ENCODE results near the gene JAG1.
A peak's percentile ranks its signal among the peaks of the same experiment; 100 is the strongest.

JAG1 gene

DNA sequence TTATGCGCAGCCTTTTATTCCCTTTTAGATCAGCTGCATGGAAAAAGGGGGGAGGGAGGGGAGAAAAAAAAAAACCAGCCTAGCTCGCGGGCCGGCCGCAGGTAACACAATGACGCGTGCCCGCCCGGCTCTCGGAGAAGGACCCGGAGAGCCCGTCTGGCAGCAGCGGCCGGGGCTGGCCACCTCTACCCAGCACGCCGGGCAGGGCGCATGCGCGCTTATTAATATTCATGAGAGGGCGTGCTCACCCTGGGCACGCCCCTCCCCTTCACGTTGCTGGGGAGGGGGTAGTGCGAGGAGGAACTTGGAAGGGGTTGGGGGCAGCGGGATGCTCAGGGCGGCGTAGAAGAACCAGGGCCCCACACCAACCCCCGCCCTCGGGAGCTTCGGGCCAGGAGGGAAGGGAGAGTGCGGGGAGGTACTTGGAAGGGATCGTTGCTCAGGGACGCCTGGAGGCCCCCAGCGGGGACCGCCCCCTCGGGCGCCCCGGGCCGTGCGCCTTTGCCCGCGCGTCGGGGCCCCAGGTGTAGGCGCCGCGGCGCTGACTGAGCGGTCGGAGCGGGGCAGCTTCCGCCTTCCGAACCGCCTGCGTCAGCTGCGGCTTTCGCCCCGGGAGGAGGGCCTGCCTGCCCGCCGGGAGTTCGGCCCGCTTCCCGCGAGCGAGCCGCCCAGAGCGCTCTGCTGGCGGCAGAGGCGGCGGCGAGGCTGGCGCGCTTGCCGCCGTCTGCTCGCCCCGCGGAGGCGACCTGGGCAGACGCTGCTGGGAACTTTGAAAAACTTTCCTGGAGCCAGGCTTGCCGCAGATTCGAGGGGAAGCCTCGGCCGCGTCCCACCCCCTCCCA is at the start of gene JAG1:
JAG1 (minus strand) TSS at position 158 of the 842 bp plus-strand sequence. CDS start 469 bp downstream, outside the sequence.
- peak; percentile 97 for DNase-seq (ENCODE audit: low read depth)

DNA sequence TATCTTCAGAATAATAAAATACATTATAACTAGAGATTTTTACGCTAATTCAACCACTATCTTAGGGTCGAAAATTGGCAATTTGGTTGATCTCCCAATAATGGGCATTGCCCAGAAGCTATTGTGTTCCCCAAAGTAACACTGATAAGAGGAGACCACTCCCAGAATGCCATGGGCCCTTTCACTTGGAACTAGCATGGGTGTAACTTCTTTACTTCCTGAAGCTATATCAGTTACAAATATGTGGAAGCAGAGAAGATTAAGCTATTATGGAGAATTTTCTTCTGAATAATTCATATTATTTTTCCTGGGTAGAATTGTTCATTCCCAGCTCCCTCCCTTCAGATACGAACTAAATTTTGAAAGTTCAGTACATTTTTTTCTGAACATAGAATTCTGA is 48.2 kb upstream of the JAG1 start:
- no peak for DNase-seq (ENCODE audit: low read depth)

DNA sequence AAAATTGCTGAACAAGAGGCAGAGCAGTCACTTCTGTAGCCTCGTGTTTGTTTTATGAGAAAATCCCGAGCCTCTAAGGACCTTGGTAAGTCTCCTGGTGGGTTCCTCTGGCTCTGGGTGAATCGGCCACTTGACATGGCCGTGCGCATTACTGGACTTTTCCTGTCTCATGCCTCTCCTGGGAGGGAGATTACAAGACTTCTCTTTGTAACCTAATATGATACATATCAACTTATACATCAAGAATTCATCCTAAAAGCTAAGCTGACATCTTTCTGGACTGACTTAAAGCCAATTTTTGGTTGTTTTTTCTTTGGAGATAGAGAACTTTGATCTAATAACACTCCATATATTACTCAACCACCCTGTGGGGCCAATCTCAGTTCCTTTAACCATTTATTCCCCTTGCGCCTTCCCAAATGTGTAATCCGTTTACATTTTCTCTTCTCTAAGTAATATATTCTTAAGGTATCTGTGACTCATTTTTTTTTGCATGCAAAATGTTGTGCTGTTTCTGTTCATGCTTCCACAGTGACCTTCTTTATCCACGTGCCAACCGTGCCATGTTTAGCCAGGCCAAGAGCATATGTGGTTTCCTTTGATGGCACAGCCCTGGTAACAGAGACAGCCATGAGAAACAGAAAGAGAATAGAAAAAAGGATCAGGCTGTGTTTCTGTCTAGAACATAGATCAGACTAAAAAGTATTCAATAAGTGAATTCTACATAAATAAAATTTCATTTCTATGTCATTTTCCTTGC is 47.5 kb upstream of the JAG1 start:
- DNase-seq (ENCODE audit: low read depth) = no peak

DNA sequence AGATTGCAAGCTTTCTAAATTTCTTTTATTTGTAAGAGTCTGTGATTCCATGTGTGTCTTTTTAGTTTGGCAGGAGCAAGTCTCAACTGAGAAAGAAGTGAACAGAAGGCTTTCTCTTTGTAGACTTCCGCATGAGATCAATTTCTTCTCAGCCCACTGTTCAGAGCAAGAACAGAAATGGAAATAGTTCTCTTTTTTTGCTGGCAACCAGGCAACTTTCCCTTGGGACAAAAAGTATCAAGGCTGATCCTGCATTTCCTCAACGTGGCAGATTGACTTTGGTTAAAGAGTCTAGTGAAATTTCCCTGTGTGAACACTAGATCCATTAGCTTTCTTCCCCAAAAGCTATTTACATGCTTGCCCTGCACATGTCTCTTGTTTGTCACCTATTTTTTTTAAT is 46.8 kb upstream of the JAG1 start:
- DNase-seq (ENCODE audit: low read depth) = no peak

DNA sequence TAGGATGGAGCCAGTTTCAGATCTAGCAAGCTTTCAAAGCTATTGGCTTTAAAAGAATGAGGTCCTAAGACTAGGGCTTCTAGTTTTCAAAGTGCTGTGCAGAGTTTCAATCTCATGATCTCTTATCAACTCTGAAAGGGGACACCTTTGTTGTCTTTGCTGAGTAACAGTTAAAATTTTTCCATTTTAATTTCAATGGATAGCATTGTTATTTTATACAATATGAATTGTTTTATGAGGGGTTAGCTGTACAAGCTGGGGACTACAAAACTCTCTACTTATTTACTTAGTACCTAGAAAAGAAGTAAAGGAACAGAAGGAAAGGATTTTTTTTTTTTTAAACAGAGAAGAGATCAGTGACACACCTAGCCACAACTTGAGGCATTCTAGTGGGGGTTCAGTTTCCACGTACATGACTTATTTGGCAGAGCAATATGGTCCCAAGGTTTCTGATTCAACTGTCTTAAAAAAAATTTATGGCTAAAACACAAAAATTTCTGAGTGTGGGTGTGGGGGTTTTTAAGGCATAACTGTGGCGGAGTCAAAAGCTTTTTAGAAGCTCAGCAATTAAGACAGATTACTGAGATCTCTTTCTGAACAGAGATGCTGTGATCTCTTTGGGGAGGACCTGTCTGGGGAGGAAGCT is 46.1 kb upstream of the JAG1 start:
- no peak for DNase-seq (ENCODE audit: low read depth)

DNA sequence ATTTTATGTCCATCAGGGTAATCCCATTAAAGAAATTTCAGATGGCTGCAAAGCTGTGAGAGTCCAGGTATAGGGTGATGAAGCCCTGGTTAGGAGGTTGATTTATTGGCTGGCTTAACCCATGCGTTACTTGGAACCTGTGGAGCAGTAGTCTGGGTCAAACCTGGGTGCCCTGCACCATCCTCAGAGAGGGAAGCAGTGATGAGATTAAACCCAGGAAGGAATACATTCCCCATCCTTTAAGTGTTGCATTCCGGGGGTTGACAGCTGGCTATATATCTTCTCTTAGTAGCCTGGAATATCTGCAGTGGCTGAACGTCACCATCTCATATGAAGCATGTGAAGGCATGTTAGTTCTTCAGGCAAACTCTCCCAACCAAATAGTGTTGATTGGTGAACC is 44.9 kb upstream of the JAG1 start:
- peak; percentile 13 for DNase-seq (ENCODE audit: low read depth)

DNA sequence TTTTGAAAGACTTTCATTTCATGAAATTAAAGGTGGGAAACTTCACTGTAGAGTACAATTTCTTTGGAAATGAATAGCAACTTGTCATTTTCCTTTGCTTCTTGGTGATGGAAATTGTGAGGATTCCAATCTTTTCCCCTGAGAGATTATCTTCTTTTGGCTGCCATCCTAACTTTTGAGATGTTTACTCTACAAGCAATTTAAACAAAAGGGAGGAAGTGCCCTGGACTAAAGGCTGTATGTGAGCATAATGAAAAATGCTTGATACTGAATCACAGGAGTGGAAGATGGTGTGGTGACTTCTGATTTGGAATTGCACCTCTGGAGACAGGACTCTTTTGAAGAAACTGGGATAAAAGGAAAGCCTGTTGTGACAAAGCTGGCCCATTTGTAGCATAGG is 43.1 kb upstream of the JAG1 start:
- peak; percentile 65 for DNase-seq (ENCODE audit: low read depth)

DNA sequence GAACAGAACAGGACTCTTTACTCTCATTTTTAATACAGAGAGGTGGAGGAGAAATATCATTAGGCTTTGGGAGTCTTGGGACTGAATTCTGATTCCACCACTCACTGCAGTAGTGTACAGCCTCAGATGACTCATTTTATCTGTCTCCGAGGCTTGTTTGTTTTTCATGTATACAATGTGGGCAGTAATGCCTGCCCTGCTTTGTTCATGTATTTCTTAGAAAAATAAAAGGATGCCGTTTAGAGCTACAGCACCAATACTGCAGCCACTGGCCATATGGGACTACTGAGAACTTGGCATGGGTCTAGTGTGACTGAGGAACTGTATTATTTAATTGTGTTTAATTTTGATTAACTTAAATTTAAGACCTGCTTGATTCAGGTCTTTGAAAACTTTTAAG is 41.2 kb upstream of the JAG1 start:
- peak; percentile 76 for DNase-seq (ENCODE audit: low read depth)

DNA sequence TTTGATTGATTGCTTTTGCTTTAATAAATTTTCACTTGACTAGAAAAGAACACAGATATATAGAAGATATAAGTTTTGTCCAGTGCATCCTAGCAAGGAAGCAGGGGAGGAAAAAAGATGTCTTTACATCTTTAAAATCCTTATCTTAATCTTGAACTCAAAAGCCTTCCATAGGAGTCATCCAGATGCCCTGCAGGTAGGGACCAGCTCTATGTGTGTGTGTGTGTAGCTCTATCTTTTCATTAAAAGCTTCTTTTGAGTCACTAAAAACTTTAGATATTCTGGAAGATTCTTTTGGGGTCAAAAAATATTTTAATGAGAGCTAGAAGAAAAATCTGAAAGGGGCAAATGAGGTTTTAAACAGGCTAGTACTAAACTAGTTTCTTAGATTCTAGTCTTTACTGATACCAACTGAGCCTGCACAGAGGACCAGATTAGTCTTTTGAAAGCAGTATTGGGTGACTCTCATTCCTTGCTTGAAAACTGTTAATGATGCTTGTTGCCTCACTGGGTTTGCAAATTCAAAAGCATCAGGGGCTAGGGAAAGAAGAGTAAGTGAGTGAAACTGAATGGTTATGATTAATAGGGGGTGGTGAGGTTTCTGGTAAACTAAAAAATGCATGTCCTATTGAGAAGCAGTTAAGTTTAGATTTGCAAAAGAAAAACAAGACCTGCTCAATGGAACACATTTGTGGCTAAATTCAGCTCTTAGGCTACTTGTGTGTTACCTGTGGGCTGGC is 40.6 kb upstream of the JAG1 start:
- peak; percentile 16 for DNase-seq (ENCODE audit: low read depth)

DNA sequence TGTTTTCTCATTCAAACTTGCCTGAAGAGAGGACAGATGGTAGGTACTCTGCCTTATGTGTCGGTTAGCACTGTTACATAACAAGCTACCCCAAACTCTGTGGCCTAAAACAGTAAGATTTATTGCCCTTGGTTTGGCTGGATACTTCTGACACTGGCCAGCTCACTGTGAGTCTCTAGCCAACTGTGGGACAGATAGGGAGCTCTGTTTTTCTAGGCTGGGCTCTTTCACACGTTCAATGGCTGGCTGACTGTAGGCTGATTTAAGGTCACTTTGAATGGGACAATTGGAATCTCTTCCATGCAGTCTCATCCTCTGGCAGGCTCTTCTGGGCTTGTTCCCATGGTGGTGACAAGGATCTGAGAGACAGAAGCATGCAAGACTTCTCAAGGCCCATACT is 39.4 kb upstream of the JAG1 start:
- DNase-seq (ENCODE audit: low read depth) = peak; percentile 46

DNA sequence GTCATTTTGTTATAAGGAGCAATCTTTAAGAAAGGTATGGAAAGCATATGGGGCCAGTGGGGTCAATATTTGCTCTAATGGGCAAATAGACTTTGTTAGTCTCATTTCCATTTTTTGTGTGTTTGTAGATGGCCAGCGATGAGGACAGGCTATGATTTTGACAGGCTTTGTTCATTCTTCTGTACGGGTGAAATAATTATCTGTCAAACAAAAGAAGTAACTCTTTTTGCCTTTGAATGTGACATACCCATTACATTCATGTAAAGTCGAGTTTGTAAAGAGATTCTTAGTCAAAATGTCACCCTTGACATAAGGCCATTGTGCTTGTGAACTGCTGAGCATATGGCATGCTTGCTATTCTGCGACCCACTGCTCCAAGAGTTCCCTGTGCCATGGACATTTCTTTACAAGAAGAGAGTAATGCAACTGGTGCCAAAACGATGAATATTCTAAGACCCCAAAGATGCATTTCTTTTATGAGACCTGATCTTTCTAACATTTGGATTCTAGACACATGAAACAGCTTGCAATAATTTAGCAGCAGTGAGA is 38.2 kb upstream of the JAG1 start:
- DNase-seq (ENCODE audit: low read depth) = no peak

DNA sequence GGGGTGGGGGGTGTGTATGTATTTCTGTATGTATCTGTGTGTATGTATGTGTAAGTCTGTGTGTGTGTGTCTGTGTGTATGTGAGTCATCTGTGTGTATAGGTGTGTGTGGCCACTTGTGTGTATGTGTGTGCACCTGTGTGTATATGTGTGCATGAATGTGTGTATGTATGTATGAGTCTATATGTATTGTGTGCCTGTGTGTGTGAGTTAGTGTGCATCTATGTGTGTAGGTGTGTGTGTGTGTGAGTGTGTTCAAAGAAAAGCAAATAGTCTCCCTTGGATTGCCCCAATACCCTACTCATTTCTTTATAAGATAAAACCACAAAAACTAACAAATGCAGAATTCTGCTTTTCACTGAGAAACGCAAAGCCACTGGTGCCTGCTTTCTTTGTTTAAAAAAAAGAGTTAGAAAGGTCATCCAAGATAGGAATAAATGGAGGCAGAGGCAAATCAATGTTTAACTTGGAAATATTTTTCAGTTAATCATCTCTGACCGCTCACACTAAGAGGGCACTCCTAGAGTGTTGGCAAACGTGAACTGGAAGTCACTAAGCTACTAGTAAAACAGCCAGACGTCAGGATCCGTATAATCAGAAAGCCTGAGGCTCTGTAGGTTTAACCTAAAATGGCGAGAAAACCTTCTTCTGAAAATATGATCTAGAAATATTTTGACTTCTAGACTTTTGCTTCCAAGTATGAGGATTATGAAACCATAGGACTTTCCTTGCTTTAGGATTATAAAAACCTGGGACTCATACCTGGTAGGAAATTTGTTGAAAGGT is 37.4 kb upstream of the JAG1 start:
- DNase-seq (ENCODE audit: low read depth) = no peak

DNA sequence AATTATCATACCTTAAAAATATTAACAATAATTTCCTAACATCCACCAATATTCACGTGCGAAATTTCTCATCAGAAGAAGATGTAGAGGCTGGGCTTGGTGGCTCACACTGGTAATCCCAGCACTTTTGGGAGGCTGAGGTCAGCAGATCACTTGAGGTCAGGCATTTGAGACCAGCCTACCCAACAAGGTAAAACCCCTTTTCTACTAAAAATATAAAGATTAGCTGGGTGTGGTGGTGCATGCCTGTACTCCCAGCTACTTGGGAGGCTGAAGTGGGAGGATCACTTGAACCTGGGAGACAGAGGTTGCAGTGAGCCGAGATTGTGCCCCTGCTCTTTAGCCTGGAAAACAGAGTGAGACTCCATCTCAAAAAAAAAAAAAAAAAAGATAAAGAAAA is 36.1 kb upstream of the JAG1 start:
- DNase-seq (ENCODE audit: low read depth) = no peak

DNA sequence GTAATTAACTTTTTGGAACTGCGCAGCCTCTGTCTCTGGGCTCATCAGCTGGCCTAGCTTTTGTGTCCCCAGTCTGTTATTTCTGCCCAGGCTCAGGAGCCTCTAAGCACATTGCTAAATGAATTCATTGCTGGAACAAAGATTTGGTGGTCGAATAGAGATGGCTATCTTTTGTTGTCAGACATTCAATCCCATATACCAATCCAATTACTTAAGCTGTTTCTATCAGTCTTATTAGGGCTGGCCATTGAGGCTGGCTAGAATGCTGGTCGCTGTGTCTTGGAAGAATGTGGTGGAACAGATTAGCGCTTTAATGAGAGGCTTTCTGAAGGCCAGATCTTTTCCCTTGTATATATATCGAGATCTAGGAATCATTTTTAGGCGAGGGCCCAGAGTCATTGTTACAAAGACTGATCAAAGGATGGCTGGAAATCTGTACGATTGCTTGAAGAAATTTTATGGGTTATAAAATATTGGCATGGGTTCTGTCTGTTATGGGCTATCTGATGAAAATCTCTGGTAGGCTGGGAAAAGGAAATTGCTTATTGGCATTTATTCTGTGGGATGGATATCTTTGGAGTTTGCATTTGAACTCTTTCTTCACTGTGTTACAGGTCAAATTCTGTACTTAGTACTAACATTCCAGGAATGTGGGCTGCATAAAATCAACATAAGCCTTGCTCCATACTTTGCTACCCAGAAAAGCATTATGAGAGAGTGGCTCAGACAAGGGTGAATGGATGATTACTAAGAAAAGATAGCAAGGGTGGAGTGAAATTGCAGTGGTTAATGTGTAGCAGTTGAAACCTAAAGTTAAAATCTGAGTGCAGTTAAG is 34.8 kb upstream of the JAG1 start:
- peak; percentile 85 for DNase-seq (ENCODE audit: low read depth)

DNA sequence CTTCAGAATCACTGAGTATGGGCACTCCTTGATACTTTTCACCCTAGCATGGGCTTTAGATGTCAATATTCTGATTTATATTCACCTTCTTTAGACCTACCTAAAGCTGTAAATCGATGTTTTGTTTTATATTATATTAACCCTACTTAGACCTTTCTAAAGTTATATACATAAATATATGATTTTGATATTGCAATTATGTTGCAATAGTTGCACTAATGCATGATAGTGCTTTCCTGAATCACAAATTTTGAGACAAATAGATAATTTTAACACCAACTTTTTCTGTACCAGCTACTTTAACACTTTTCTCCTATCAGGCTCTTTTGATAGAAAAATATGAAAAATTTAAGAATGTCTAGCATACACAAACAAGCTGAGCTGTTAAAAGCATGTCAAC is 34.0 kb upstream of the JAG1 start:
- DNase-seq (ENCODE audit: low read depth) = no peak

DNA sequence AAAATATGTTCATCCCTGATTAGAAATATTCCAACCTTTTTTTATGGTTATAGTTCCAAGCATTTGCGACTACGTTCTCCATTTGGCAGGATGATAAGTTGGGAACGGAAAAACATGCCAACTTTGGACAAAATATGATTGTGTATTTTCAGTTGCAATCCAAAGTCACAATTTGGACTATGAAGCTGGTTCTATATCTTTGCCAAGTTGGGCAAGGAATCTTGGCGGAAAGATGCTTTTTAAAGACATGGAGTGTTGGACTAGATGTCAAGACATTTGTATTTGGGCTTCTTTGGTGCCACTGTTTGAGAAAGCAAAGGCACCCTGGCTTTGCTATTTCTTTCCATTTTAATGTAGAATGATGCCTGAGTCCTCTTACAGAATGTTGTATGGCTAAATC is 33.3 kb upstream of the JAG1 start:
- DNase-seq (ENCODE audit: low read depth) = no peak

DNA sequence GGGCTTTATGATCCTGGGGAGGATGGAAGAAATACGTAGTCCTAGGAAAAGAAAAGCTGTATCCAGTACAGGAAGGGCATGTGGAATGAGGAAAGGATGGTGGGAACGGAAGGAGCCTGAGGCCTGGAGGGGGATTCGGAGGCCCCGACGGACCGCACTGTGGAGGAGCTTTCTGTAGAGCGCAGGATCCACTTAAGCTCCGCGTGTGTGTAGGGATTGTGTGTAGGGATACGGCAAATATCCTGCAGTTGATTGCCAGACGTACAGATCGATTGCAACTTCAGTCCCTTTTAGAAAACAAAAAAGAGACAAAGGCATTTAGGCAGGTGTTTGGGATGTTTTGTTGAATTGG is 32.6 kb upstream of the JAG1 start:
- no peak for DNase-seq (ENCODE audit: low read depth)

DNA sequence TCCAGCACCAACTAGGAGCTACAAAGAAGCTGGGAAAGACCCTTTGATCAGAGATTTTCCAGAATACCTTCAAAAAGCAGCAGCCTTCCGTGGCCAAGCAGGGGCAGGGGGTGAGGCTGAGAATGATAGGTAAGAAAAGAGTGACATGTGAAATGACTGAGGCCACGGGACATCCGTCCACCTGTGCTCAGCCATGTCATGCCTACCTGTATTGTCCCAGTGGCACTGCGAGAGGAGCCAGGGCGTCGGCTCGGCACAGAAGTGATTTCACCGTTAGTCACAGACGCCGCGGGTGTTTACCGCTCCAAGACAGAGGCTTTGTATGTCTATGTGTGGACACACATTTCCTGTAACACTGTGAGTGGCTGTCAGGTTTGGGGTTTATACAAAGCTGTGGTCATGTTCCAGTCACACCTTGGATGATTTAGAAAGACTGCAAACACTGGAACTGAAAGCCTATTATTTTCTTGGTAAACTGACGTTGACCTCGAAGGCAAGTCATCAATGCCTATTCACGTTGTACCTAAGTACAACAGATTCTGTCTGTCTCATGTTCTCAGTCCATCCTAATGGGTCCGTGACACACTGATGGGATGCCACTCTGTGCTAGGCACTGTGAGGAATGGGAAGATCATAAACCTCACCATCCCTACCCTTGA is 32.1 kb upstream of the JAG1 start:
- DNase-seq (ENCODE audit: low read depth) = no peak

DNA sequence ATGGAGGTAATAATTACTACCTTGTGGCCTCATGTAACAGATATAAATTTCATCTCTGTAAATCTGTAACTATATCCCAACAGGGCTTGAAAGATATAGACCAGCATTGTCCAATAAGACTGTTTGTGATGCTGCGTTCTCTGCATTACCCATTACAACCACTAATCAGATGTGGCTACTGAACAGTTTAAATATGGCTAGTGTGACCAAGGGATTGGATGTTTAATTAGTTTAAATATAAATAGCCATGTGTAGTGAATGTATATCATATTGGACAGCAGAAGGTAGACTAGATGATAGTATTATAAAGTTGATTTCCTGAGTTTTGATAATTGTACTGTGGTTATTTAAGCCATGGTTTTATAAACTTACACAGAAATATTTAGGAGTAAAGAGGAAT is 27.8 kb upstream of the JAG1 start:
- no peak for DNase-seq (ENCODE audit: low read depth)

DNA sequence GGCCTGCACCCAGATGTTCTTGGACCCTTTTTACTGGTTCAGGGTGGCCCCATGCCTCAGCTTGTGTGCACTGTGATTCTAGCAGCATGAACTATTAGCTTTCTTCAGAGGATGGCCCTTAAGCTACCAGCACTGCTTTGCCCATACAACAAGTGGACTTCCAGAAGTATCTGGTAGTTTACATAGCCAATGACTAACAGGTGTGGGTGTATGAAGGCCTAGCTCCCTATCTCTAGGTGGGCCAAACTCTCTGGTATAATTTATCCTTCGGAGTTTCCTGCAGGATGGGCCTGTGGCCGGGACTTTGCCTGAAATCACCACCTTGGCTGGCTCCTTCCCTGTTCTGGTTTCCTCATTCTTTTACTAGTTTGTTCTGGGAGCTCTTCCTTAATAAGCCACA is 26.1 kb upstream of the JAG1 start:
- no peak for DNase-seq (ENCODE audit: low read depth)
